ENCODE measurements around the gene TSFM. TPM values are rescaled to one million over a fixed set of nuclear protein-coding genes. Genes with fewer than 3 reads are reported as not detected.

The TSFM gene
- total RNA-seq, 1 experiment from 2014 or later: 48.7 TPM

DNA sequence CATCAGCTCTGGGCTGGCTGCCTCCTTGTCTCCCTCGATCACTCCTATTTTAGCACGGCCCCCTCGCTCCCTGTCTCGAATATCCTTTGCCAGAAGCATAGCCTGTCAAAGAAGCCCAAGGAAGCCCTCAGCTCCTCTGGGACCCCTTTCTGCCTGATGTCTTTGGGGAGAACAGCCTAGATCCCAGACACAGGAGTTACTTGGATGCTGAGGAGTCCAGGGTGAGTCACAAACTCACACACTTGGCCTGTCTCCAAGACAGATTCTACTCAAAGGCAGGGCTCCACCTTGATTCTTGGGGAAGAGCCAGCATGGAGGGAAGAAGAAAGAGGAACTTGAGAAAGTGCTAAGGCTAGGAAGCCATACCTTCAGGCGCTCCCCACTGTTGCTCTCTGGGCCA, 27.9 kb downstream of the TSFM start:
- Mint-ChIP-seq H3K4me1 (peaks cover 8% of the 10 kb centered on the region; the same call in 1 of the 2 replicates), H3K9me3 (no peaks in the 10 kb centered on the region), H3K27ac (no peak overlapping the region), H3K27me3 (ENCODE audit: low read depth) (no peaks in the 10 kb centered on the region; the same call in 1 of the 2 replicates), H3K36me3 (no peaks in the 10 kb centered on the region; the same call in 1 of the 2 replicates), H3K4me3 (no peak overlapping the region)
- no peak for DNase-seq (ENCODE audit: low spot score)
- ChIA-PET CTCF (no interaction called here), POLR2A (no interaction called here)
- no peak for ATAC-seq
- TF ChIP-seq, protein P1, sequence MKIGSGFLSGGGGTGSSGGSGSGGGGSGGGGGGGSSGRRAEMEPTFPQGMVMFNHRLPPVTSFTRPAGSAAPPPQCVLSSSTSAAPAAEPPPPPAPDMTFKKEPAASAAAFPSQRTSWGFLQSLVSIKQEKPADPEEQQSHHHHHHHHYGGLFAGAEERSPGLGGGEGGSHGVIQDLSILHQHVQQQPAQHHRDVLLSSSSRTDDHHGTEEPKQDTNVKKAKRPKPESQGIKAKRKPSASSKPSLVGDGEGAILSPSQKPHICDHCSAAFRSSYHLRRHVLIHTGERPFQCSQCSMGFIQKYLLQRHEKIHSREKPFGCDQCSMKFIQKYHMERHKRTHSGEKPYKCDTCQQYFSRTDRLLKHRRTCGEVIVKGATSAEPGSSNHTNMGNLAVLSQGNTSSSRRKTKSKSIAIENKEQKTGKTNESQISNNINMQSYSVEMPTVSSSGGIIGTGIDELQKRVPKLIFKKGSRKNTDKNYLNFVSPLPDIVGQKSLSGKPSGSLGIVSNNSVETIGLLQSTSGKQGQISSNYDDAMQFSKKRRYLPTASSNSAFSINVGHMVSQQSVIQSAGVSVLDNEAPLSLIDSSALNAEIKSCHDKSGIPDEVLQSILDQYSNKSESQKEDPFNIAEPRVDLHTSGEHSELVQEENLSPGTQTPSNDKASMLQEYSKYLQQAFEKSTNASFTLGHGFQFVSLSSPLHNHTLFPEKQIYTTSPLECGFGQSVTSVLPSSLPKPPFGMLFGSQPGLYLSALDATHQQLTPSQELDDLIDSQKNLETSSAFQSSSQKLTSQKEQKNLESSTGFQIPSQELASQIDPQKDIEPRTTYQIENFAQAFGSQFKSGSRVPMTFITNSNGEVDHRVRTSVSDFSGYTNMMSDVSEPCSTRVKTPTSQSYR (CRISPR knock-in tag; IDR thresholded peaks at IDR 0.05): no peak
- TF ChIP-seq RELA (CRISPR knock-in tag; IDR thresholded peaks at IDR 0.05; ENCODE audit: borderline replicate concordance) (no peak), NFYB (CRISPR knock-in tag; conservative IDR thresholded peaks at IDR 0.05; ENCODE audit: low read depth) (no peak), SMAD3 (CRISPR knock-in tag; IDR thresholded peaks at IDR 0.05; ENCODE audit: borderline replicate concordance) (no peak), EMX1 (CRISPR knock-in tag; IDR thresholded peaks at IDR 0.05) (no peak), TP53 (CRISPR knock-in tag; IDR thresholded peaks at IDR 0.05) (no peak), JAZF1 (CRISPR knock-in tag; IDR thresholded peaks at IDR 0.05) (no peak)
- TF ChIP-seq, protein P2, sequence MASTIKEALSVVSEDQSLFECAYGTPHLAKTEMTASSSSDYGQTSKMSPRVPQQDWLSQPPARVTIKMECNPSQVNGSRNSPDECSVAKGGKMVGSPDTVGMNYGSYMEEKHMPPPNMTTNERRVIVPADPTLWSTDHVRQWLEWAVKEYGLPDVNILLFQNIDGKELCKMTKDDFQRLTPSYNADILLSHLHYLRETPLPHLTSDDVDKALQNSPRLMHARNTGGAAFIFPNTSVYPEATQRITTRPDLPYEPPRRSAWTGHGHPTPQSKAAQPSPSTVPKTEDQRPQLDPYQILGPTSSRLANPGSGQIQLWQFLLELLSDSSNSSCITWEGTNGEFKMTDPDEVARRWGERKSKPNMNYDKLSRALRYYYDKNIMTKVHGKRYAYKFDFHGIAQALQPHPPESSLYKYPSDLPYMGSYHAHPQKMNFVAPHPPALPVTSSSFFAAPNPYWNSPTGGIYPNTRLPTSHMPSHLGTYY (CRISPR knock-in tag; IDR thresholded peaks at IDR 0.05): no peak

DNA sequence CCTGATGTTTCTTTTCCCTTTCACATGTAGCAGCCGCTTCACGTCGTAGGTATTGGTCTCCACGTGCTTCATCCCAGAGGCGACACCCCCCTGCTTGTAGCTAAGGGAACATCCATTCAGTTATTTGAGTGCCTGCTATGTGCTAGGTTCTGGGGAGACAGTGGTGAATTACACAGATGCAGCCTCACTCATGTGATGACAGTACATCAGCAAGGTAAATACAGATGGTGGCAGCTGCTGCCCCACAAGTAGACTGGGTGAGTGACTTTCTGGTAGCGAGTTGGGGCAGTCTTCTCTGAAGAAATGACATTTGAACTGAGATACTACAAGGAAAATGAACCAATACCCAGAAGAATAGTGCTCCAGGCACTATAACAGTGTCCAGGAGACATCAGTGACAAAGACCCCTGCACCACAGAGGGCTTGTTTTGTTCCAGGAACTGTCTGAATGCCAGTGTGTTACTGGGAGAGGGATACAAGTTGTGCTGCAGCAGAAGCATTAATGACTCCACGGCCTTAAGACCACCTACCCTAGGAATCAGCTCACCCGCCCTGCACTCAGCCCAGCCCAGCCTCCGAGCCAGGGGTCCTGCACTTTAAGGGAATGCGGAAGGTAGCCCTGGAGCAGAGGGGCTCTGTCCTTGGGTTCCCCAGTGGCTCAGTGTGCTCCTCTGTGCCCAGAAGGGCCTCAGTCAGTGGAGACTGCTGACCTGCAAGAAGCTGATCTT, 28.6 kb downstream of the TSFM start:
- DNase-seq (ENCODE audit: low spot score) (no peak), ATAC-seq (no peak)
- H3K4me1 Mint-ChIP-seq: peaks cover 8% of the 10 kb centered on the region; the same call in 1 of the 2 replicates
- H3K27ac Mint-ChIP-seq: no peak overlapping the region
- POLR2A ChIA-PET: no interaction called here
- no peaks in the 10 kb centered on the region for H3K9me3 Mint-ChIP-seq
- no peaks in the 10 kb centered on the region; the same call in 1 of the 2 replicates for H3K36me3 Mint-ChIP-seq
- TF ChIP-seq GABPB1 (CRISPR knock-in tag; IDR thresholded peaks at IDR 0.05): no peak
- no peak for TF ChIP-seq FOXP1 (CRISPR knock-in tag; IDR thresholded peaks at IDR 0.05; ENCODE audit: borderline replicate concordance)
- TF ChIP-seq FOXJ3 (CRISPR knock-in tag; IDR thresholded peaks at IDR 0.05; ENCODE audit: borderline replicate concordance): no peak
- TF ChIP-seq, protein P3, sequence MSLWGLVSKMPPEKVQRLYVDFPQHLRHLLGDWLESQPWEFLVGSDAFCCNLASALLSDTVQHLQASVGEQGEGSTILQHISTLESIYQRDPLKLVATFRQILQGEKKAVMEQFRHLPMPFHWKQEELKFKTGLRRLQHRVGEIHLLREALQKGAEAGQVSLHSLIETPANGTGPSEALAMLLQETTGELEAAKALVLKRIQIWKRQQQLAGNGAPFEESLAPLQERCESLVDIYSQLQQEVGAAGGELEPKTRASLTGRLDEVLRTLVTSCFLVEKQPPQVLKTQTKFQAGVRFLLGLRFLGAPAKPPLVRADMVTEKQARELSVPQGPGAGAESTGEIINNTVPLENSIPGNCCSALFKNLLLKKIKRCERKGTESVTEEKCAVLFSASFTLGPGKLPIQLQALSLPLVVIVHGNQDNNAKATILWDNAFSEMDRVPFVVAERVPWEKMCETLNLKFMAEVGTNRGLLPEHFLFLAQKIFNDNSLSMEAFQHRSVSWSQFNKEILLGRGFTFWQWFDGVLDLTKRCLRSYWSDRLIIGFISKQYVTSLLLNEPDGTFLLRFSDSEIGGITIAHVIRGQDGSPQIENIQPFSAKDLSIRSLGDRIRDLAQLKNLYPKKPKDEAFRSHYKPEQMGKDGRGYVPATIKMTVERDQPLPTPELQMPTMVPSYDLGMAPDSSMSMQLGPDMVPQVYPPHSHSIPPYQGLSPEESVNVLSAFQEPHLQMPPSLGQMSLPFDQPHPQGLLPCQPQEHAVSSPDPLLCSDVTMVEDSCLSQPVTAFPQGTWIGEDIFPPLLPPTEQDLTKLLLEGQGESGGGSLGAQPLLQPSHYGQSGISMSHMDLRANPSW (CRISPR knock-in tag; conservative IDR thresholded peaks at IDR 0.05; ENCODE audit: low read depth): no peak
- no peak for TF ChIP-seq ZNF423 (CRISPR knock-in tag; IDR thresholded peaks at IDR 0.05)
- no peak for TF ChIP-seq GTF2I (CRISPR knock-in tag; conservative IDR thresholded peaks at IDR 0.05)
- no peak for TF ChIP-seq GRHL2 (CRISPR knock-in tag; IDR thresholded peaks at IDR 0.05; ENCODE audit: insufficient replicate concordance, severe bottlenecking)
- TF ChIP-seq TP53 (CRISPR knock-in tag; IDR thresholded peaks at IDR 0.05): no peak
- TF ChIP-seq, protein P4, sequence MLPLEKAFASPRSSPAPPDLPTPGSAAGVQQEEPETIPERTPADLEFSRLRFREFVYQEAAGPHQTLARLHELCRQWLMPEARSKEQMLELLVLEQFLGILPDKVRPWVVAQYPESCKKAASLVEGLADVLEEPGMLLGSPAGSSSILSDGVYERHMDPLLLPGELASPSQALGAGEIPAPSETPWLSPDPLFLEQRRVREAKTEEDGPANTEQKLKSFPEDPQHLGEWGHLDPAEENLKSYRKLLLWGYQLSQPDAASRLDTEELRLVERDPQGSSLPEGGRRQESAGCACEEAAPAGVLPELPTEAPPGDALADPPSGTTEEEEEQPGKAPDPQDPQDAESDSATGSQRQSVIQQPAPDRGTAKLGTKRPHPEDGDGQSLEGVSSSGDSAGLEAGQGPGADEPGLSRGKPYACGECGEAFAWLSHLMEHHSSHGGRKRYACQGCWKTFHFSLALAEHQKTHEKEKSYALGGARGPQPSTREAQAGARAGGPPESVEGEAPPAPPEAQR (CRISPR knock-in tag; IDR thresholded peaks at IDR 0.05): no peak
- TF ChIP-seq, protein P5, sequence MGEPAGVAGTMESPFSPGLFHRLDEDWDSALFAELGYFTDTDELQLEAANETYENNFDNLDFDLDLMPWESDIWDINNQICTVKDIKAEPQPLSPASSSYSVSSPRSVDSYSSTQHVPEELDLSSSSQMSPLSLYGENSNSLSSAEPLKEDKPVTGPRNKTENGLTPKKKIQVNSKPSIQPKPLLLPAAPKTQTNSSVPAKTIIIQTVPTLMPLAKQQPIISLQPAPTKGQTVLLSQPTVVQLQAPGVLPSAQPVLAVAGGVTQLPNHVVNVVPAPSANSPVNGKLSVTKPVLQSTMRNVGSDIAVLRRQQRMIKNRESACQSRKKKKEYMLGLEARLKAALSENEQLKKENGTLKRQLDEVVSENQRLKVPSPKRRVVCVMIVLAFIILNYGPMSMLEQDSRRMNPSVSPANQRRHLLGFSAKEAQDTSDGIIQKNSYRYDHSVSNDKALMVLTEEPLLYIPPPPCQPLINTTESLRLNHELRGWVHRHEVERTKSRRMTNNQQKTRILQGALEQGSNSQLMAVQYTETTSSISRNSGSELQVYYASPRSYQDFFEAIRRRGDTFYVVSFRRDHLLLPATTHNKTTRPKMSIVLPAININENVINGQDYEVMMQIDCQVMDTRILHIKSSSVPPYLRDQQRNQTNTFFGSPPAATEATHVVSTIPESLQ (CRISPR knock-in tag; IDR thresholded peaks at IDR 0.05): no peak
- no peaks in the 10 kb centered on the region; the same call in 1 of the 2 replicates for H3K27me3 Mint-ChIP-seq (ENCODE audit: low read depth)
- no peak overlapping the region for H3K4me3 Mint-ChIP-seq
- CTCF ChIA-PET: interaction anchor here (1.0 kb wide), 1 partner anchor 8 kb away, joined by 7 read pairs; no protein-coding TSS in a partner anchor
